Measurements from ENCODE around the gene CCBE1.
"Not testable (repeated sequence)": the region's sequence is repeated elsewhere in the genome, so short reads cannot be mapped to it uniquely, and the experiment has no call there.

The CCBE1 gene

DNA sequence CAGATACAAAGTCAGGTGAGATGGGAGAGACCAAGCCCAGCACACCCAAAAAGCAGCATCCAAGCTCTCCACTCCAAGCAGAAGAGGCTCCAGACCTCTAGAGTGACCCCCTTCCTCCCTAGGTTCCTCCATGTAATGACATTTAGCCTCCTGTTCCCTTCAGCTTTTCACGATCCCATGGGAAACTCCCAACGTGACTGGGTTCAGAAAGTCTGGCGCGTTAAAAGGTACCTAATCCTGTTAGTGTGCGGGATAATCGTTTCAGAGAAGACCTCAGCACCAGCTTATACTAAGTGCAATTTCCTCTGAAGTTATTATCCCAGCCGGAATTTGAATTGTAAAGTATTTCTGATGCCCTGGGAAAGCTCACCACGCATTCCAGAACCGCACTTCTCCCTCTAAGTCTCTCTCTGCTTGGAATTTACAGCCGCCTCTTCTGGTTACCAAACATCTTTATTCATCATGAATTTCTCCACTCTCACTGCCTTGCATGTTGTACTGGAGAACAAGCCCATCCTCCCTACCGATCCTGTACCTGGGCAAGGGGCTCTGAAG lies 46.9 kb downstream of the CCBE1 start:
- DNase-seq = no peak

- no peak for DNase-seq
Measured at GRCh38 chr18:59649591-59649990, 47.6 kb downstream of the CCBE1 start.

- not testable (repeated sequence) for DNase-seq
Measured at GRCh38 chr18:59648469-59648868, 48.8 kb downstream of the CCBE1 start.

DNA sequence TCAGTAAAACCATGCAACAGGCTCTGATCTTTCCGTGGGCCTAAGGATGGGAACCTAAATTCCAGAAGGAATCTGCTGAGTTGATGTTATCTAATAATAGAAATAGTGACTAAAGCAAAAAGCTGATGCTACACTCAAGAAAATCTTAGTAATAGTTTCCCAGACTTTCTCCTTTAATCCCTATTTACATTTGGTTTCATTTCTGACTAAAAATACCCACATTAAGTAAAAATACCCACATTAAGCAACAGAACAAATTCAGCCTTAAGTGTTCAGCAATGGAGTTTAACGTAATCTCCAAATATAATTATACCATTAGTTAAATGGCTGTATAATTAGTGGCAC lies 50.3 kb downstream of the CCBE1 start:
- DNase-seq = no peak

DNA sequence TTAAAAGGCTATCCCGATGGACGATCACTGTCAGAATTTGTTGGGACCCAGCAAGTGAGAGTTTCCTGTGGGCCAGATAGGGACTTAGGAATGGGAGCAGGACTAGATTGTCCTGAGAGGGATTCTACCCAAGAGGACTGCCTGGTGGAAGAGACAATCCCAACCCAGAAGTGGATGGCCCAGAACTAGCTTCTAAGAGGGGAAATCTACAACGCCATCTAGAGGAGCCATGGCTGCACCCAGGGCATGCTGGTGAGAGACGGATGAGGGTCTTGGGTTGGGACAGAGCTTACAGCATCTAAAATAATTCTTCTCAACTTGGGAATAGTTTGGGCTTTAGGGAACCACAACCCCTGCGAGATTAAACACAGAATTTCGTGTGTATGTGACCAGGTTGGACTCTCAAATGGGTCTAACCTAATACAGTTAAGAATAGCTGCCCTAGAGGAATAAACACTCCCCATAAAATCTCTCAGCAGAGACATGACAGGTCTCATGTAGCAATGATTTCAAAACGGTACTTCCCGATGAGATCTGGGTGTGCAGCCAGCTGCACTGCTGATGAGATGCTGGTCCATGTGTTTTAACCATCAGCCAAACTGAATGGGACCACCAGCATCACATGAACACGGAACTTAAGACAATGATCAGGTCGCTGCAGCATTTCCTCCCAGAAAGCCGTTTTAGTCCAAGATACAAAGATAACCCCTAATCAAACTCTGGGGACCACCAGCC lies 50.8 kb downstream of the CCBE1 start:
- no peak for DNase-seq

GRCh38 chr18:59643740-59644139 lies 53.5 kb downstream of the CCBE1 start:
- no peak for DNase-seq

DNA sequence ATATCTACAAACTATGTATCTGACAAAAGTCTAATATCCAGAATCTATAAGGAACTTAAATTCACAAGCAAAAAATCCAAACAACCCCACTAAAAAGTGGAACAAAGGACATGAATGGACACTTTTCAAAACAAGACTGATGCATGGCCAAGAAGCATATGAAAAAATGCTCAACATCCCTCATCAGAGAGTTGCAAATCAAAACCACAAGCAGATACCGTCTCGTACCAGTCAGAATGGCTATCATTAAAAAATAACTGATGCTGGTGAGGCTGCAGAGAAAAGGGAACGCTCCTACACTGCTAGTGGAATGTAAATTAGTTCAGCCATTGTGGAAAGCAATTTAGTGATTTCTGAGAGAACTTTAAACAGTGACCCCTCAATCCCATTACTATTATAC lies 56.5 kb downstream of the CCBE1 start:
- DNase-seq = no peak

DNA sequence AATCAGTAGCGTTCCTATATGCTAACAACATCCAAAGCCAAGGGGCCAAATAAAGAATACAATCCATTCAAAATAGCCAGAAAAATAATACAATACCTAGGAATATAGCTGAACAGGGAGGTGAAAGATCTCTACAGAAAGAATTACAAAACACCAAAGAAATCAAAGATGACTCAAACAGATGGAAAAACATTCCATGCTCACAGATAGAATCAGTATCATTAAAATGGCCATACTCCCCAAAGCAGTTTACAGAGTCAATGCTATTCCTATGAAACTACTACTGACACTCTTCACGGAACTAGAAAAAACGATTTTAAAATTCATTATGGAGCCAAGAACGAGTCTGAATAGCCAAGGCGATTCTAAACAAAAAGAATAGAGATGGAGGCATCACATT lies 57.4 kb downstream of the CCBE1 start:
- DNase-seq = no peak

DNA sequence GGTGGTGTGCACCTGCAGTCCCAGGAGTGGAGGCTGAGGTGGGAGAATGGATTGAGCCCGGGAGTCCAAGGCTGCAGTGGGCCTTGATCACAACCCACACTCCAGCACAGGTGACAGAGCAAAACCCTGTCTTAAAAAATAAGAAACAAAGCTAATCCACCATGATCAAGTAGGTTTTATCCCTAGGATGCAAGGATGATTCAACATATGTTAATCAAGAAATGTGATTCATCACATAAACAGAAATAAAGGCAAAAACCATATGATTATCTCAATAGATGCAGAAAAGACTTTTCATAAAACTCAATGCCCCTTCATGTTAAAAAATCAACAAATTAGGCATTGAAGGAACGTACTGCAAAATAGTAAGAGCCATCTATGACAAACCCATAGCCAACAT lies 58.1 kb downstream of the CCBE1 start:
- no peak for DNase-seq

DNA sequence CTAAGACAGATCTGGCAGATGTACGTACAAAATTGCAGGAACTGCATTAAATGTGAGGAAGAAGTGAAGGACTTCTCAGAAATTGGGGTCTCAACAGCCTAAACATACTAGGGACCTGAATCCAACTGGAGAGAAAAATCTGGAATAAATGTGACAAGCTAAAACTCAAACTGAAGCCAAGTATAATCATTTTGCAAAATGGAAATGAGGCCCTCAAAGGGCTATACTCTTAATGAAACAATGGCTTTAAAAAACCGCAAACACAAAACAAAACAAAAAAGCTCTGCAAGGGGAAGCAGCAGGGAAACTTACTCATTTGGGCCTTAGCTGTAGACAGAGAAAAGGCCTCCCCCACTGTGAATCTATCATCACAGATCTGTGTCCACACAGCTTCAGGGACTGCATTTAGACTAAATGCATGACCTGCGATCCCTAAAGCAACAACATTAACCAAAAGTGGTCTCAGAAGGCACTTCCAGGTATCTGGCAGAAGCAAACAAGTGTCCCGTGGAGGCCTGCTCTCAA lies 63.2 kb downstream of the CCBE1 start:
- DNase-seq = no peak

DNA sequence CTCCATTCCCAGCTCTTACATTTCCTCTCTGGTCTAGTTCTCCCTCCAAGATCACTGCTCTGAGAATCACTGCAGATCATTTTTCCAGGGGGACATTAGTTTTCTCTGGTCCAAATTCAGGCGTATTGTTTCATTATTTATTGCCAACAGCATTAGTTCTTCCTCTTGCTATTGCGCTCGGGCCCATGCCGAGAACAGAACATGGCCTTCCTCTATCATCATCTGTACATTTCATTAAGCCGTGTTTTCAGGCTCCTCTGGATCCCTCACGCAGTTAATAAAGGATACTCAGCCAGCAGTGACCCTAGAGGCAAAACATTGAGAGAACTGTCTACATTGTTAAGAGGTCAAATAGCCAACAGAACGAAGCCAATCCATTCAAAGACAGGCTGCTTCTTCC lies 63.9 kb downstream of the CCBE1 start:
- DNase-seq = no peak

DNA sequence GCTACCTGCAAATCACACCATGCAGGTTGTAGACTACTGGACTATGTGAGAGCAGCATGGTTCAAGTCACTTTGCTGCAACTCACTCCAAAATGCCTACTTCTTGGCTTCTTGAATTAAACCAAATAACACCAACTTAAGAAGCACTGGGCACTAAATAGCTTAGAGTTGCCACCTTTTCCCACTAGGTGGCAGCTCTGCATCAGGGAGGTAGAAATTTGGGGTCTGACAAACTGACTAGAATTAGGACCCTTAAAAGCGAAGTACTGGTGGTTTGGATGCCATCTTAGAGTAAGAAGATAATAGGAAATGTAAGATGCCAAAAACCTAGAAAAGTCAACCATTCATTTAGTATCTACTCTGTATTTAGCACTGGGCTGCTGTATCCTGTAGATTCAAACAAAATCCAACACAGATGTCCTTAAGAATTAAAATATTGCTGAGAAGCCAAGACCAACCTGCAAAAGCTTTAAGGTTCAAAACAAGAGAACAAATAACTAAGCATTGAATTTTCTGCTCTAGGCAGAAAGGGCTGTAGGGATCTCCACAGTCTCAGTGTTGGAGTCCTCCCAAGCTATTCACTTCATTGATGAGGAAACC lies 65.5 kb downstream of the CCBE1 start:
- DNase-seq = no peak

- DNase-seq = no peak
Measured at GRCh38 chr18:59629894-59630293, 67.3 kb downstream of the CCBE1 start.

DNA sequence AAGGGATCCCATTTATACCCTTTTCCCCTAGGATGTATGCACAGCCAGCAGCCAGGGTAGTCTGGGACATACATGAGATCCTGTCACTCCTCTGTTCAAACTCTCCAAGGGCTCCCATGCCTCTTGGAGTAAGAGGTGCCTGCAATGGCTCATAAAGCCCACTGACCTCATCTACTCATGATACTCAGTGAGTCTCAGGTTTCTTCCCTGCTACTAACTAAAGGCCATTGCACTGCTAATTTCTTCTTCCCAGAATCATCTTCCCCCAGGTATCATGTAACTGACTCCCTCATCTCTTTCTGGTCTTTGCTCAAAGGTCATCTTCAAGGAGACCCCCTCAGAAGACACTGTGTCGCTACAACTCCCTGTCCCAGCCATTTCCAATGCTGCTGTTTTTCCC lies 68.2 kb downstream of the CCBE1 start:
- DNase-seq = no peak

DNA sequence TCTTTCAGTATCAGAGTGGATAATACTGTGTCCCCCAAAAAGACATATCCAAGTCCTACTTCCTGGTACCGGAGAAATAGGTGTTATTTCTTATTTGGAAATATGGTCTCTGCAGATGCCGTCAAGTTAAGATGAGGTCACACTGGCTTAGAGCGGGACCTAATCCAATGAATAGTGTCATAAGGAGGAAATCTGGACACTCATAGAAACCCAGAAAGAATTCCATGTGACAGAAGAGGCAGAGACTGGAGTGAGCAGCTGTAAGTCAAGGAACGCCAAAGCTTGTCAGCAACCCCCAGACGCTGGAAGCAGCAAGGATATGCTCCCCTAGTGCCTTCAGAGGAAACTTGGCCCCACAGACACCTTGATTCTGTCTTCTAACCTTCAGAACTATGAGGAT lies 69.8 kb downstream of the CCBE1 start:
- DNase-seq = no peak

DNA sequence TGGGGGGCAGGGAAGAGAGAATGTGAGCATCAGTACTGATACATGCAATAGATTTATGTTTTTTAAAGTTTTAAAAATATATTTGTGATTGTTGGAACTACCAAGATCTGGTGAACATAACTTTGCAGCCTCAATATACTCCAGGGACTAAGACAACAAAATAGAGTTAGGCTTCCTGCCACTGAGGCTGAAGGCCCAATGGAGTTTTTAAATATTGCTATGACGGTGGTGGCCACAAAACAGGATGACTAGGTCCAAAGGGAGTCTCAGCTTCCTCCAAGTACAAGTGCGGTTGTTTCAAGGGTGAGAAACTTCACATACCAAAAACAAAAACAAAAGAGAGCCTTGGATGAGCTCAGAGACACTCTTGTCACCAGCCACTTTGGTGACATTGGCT lies 72.9 kb downstream of the CCBE1 start:
- DNase-seq = no peak

DNA sequence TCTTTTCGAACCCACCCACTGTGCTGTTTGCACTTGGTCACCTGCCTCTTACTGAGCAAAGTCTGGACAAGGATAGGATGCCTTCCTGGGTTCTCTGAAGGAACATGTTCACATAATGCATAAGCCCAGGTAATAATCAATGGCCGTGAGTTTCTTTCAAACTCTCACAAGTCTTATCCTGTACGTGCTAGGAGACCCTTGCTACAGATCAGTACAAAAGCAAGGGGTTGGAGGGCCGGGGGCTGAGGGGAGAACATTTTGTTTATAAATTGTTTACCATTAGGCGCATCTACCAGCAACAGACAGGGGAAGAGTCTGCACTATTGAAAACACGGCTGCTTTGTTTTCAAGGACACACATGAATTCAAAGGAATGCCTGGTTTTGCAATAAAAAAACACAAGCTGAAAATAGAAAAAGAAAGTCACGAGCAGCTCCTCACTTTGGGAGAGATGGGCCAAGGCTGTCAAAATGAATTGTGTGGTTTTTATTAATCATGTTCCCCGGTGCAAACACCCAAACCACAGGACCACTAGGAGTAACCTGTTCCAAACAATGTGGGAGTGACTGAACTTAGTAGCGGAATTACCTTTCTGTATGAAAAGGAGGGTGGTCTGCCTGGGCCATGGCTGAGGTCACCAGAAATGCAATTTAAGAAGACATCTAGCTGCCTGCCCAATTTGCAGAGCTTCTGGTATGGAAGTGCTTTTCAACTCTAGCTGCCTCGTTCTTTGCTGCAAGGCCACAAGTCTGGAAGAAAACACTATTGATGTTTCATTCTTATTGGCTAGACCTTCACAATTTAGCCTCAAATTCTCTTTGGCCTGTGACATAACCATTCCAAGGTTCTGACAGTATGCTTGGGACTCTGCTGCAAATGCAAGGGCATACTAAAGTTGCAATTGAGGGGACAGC lies 73.5 kb downstream of the CCBE1 start:
- DNase-seq = no peak

- DNase-seq = no peak
Measured at GRCh38 chr18:59621027-59621426, 76.2 kb downstream of the CCBE1 start.

- no peak for DNase-seq
Measured at GRCh38 chr18:59620381-59620780, 76.8 kb downstream of the CCBE1 start.

DNA sequence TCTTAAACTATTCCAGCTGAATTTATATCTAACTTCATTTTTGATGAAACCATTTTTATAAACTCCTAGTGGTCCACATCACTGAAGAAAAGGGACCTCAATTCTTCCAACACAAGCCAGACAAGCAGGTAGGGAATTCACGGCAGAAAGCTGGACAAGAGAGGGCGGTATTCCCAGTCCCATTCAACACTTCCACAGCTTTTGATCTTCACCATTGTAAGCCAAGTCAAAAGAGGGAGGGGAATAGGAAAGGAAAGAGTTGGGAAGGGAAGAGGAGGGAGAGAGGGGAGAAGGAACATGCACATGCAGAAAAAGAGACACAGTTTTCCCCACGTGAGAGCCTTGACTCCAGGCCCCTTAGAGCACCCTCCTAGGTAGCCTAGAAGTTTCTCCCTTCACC lies 77.4 kb downstream of the CCBE1 start:
- DNase-seq = no peak

DNA sequence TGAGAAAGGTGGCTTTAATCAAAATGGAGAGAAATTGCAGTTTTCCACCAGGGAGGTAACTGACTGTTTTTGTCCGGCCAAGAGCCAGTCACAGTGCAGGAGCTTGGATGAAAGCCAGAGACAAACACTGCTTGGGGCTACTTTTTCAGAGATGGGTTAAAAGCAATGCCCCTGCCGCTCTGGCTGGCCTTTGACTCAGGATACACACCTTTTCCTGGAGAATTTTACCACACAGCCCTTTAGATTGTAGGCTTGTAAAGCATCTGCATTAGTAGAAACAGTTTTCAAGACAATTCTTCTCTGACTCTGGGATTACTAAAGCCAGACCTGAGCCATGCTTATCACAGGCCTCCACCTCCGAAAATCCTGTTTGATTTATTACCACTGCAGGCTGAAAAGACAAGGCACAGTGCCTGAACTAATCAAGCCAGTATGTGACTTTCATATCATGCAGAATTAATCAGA lies 79.7 kb downstream of the CCBE1 start:
- no peak for DNase-seq

GRCh38 chr18:59616501-59616900 lies 80.7 kb downstream of the CCBE1 start:
- no peak for DNase-seq

- DNase-seq = no peak
Measured at GRCh38 chr18:59613903-59614302, 83.3 kb downstream of the CCBE1 start.
